Measurements from ENCODE around the gene LTBR.

GRCh38 chr12:6393109-6393508 lies 9.1 kb downstream of the LTBR start:
- TF ChIP-seq ZSCAN5A (tag by site-specific recombination; IDR thresholded peaks at IDR 0.05) = no peak
- no peak for TF ChIP-seq ZNF501 (tag by site-specific recombination; IDR thresholded peaks at IDR 0.05)
- no peak for TF ChIP-seq CTCF (tag by site-specific recombination; IDR thresholded peaks at IDR 0.05)
- TF ChIP-seq ZNF140 (tag by site-specific recombination; IDR thresholded peaks at IDR 0.05) = no peak
- TF ChIP-seq ZEB2 (tag by site-specific recombination; IDR thresholded peaks at IDR 0.05) = no peak
- TF ChIP-seq ZSCAN16 (tag by site-specific recombination; IDR thresholded peaks at IDR 0.05) = no peak
- no peak for TF ChIP-seq ZNF2 (tag by site-specific recombination; IDR thresholded peaks at IDR 0.05)
- TF ChIP-seq MZF1 (tag by site-specific recombination; IDR thresholded peaks at IDR 0.05; ENCODE audit: borderline replicate concordance) = no peak
- TF ChIP-seq ZNF394 (tag by site-specific recombination; IDR thresholded peaks at IDR 0.05; ENCODE audit: borderline replicate concordance) = no peak
- TF ChIP-seq ZNF274 (IDR thresholded peaks at IDR 0.05; ENCODE audit: low read length) = no peak
- TF ChIP-seq ZNF274 (tag by site-specific recombination; IDR thresholded peaks at IDR 0.05; ENCODE audit: borderline replicate concordance) = no peak
- no peak for TF ChIP-seq PRDM4 (tag by site-specific recombination; IDR thresholded peaks at IDR 0.05)
- no peak for TF ChIP-seq ZNF416 (tag by site-specific recombination; IDR thresholded peaks at IDR 0.05)
- no peak for TF ChIP-seq ZNF175 (tag by site-specific recombination; IDR thresholded peaks at IDR 0.05)
